IPS-15b (cell line): Measurements from ENCODE around the gene POLR2F.

ENCODE experiments used
- H3K27me3 ChIP-seq: one replicate; pipeline ENCODE4 v1.6.1; 2013; ENCODE audit warnings: low read length; ENCODE audit not compliant: control insufficient read depth, insufficient read depth
- H3K36me3 ChIP-seq: one replicate; pipeline ENCODE4 v1.6.1; 2013; ENCODE audit warnings: low read length; ENCODE audit not compliant: control insufficient read depth, insufficient read depth
- H3K4me1 ChIP-seq: one replicate; pipeline ENCODE4 v1.6.1; 2013; ENCODE audit warnings: mild to moderate bottlenecking, low read length; ENCODE audit not compliant: control insufficient read depth, insufficient read depth
- H3K4me3 ChIP-seq: one replicate; pipeline ENCODE4 v1.5.1; 2013; ENCODE audit warnings: low read depth, low read length
- H3K9ac ChIP-seq: one replicate; pipeline ENCODE4 v1.6.1; 2013; ENCODE audit warnings: low read depth, mild to moderate bottlenecking, low read length
- H3K9me3 ChIP-seq: one replicate; pipeline ENCODE4 v1.6.1; 2013; ENCODE audit warnings: mild to moderate bottlenecking, low read length; ENCODE audit not compliant: control insufficient read depth, insufficient read depth

Gene POLR2F

GRCh38 chr22:37976547-37976946 is 23.0 kb downstream of the POLR2F start:
- Histone ChIP-seq H3K9ac (no peak overlapping the region), H3K9me3 (no peaks in the 10 kb centered on the region), H3K36me3 (peaks cover 22% of the 10 kb centered on the region), H3K4me1 (peaks cover 3% of the 10 kb centered on the region), H3K4me3 (no peak overlapping the region), H3K27me3 (no peaks in the 10 kb centered on the region)

GRCh38 chr22:37979782-37980181 is 26.3 kb downstream of the POLR2F start:
- Histone ChIP-seq H3K9me3 (no peaks in the 10 kb centered on the region), H3K4me3 (no peak overlapping the region), H3K4me1 (peaks cover 5% of the 10 kb centered on the region), H3K36me3 (peaks cover 13% of the 10 kb centered on the region), H3K27me3 (peaks cover 3% of the 10 kb centered on the region), H3K9ac (no peak overlapping the region)

GRCh38 chr22:37981282-37982011 is 27.9 kb downstream of the POLR2F start:
- Histone ChIP-seq H3K36me3 (peaks cover 4% of the 10 kb centered on the region), H3K4me1 (peaks cover 8% of the 10 kb centered on the region), H3K4me3 (no peak overlapping the region), H3K27me3 (peaks cover 5% of the 10 kb centered on the region), H3K9me3 (no peaks in the 10 kb centered on the region), H3K9ac (no peak overlapping the region)

GRCh38 chr22:37982151-37982785 is 28.8 kb downstream of the POLR2F start:
- H3K9me3 ChIP-seq, result no peaks in the 10 kb centered on the region
- no peaks in the 10 kb centered on the region for H3K36me3 ChIP-seq
- no peak overlapping the region for H3K9ac ChIP-seq
- H3K4me1 ChIP-seq, result peaks cover 8% of the 10 kb centered on the region
- peak overlapping the region; percentile 8 for H3K4me3 ChIP-seq
- H3K27me3 ChIP-seq, result peaks cover 5% of the 10 kb centered on the region

GRCh38 chr22:37982938-37983859 is 29.7 kb downstream of the POLR2F start:
- Histone ChIP-seq H3K36me3 (no peaks in the 10 kb centered on the region), H3K27me3 (peaks cover 5% of the 10 kb centered on the region), H3K9ac (no peak overlapping the region), H3K4me1 (peaks cover 8% of the 10 kb centered on the region), H3K4me3 (peak overlapping the region; percentile 66), H3K9me3 (no peaks in the 10 kb centered on the region)

- no peaks in the 10 kb centered on the region for H3K36me3 ChIP-seq
- peaks cover 8% of the 10 kb centered on the region for H3K4me1 ChIP-seq
- H3K27me3 ChIP-seq, result peaks cover 5% of the 10 kb centered on the region
- H3K4me3 ChIP-seq, result peak within 1 kb of the TSS; percentile 66
- no peaks in the 10 kb centered on the region for H3K9me3 ChIP-seq
- H3K9ac ChIP-seq, result peak within 1 kb of the TSS; percentile 32
Measured at GRCh38 chr22:37983860-37984791, 30.6 kb downstream of the POLR2F start, which contains the start of gene SOX10. Gene SOX10, minus strand, starts transcription at chr22:37984555. Its CDS starts 771 bp downstream, at chr22:37983784.

DNA sequence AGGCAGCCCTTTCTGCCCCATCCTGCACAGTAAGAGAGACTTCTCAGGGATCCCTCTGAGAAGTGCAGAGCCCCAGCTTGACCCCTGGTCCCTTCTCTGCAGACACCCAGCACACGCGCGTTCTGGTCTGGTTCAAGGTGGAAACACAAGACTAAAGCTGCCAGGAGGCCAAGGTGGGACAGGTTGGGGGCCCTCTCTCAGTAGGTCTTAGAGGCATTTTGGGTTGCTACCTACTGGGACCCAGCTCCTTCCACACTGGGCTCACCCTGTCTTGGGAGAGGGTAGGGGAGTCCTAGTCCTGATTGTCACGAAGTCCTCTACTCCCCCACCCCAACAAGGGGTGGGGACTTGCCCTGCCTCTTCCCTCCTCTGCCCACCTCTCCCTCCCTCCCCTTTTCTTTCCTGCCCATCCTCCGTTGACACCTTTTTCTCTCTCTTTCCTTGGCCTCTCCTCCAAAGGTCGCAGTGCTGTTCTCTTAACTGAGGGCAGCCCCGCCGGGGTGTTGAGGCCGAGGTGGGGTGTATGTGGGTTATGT is 31.6 kb downstream of the POLR2F start:
- Histone ChIP-seq H3K4me3 (no peak overlapping the region), H3K27me3 (peaks cover 5% of the 10 kb centered on the region), H3K9ac (no peak overlapping the region), H3K9me3 (no peaks in the 10 kb centered on the region), H3K36me3 (no peaks in the 10 kb centered on the region), H3K4me1 (peaks cover 8% of the 10 kb centered on the region)

DNA sequence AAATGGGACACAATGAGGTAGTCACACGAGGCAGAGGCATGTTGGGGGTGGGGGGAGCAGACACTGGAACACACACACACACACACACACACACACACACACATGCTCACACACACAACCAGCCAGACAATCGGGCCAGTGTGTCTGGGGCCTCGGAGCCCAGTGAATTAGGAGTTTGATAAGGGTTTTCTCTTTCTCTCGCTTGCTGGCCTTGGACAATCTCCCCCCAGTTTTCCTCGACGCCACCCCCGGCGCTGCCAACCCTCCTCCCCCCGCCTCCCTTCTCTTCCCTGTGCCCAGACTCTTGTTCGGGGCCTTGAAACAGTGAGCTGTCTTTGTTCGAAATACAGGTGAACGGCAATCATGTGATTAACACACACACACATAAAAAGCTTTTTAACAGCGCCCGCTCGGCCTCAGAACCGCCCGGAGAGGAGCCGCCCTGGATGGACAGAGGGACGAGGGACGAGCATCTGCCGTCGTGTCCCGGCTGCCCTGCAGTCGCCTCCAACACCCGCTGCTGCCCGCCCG is 32.3 kb downstream of the POLR2F start:
- Histone ChIP-seq H3K36me3 (no peaks in the 10 kb centered on the region), H3K4me1 (peaks cover 8% of the 10 kb centered on the region), H3K9me3 (no peaks in the 10 kb centered on the region), H3K9ac (no peak overlapping the region), H3K4me3 (no peak overlapping the region), H3K27me3 (peaks cover 5% of the 10 kb centered on the region)

DNA sequence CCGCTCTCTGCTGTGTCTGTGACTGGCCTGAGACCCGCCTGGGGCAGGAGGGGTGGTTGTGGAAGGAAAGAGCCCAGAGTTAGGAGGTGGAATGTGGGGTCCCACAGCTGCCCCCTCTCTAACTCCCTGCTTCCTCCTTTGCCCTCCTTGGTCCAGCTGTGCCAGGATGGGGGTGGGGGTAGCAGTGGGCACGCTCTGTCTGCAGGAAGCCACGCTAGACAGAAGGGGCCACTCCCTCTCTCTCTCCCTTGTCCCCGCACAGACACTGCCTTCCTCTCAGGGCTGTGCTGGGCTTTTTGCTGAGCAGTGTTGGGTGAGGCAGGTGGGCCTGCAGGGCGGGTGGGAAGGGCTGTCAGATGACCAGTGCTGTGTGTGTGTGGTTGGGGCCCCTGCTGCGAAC is 32.9 kb downstream of the POLR2F start:
- H3K36me3 ChIP-seq, result no peaks in the 10 kb centered on the region
- H3K27me3 ChIP-seq, result peaks cover 5% of the 10 kb centered on the region
- H3K9ac ChIP-seq, result no peak overlapping the region
- no peaks in the 10 kb centered on the region for H3K9me3 ChIP-seq
- no peak overlapping the region for H3K4me3 ChIP-seq
- H3K4me1 ChIP-seq, result peaks cover 8% of the 10 kb centered on the region

- Histone ChIP-seq H3K27me3 (peaks cover 2% of the 10 kb centered on the region), H3K9me3 (no peaks in the 10 kb centered on the region), H3K4me3 (no peak overlapping the region), H3K9ac (no peak overlapping the region), H3K36me3 (no peaks in the 10 kb centered on the region), H3K4me1 (peaks cover 6% of the 10 kb centered on the region)
Measured at GRCh38 chr22:37989146-37990045, 35.9 kb downstream of the POLR2F start.
